ENCODE results near the gene THBS2.

Gene THBS2

GRCh38 chr6:169173532-169174268, 79.9 kb downstream of the THBS2 start:
- no peak overlapping the region for H3K27ac ChIP-seq
- no peak for TF ChIP-seq CTCF (IDR thresholded peaks at IDR 0.05)
- TF ChIP-seq ZFX (IDR thresholded peaks at IDR 0.05; ENCODE audit: borderline replicate concordance), result no peak

GRCh38 chr6:169172946-169173345, 80.7 kb downstream of the THBS2 start:
- no peak overlapping the region for H3K27ac ChIP-seq
- no peak for TF ChIP-seq CTCF (IDR thresholded peaks at IDR 0.05)
- no peak for TF ChIP-seq ZFX (IDR thresholded peaks at IDR 0.05; ENCODE audit: borderline replicate concordance)

GRCh38 chr6:169172456-169172855, 81.2 kb downstream of the THBS2 start:
- no peak overlapping the region for H3K27ac ChIP-seq
- no peak for TF ChIP-seq CTCF (IDR thresholded peaks at IDR 0.05)

GRCh38 chr6:169171951-169172350, 81.7 kb downstream of the THBS2 start:
- no peak overlapping the region for H3K27ac ChIP-seq
- no peak for TF ChIP-seq ZFX (IDR thresholded peaks at IDR 0.05; ENCODE audit: borderline replicate concordance)

- no peak overlapping the region for H3K27ac ChIP-seq
- TF ChIP-seq CTCF (IDR thresholded peaks at IDR 0.05) (no peak), ZFX (IDR thresholded peaks at IDR 0.05; ENCODE audit: borderline replicate concordance) (no peak)
These were observed 82.6 kb downstream of the THBS2 start for GRCh38 chr6:169171016-169171415.

GRCh38 chr6:169170583-169170955, 83.1 kb downstream of the THBS2 start:
- no peak overlapping the region for H3K27ac ChIP-seq
- TF ChIP-seq CTCF (IDR thresholded peaks at IDR 0.05), result no peak

- no peak for TF ChIP-seq CTCF (IDR thresholded peaks at IDR 0.05)
- TF ChIP-seq ZFX (IDR thresholded peaks at IDR 0.05; ENCODE audit: borderline replicate concordance), result no peak
- no peak overlapping the region for H3K27ac ChIP-seq
These were observed 83.6 kb downstream of the THBS2 start for GRCh38 chr6:169169941-169170582.
